Suprapubic skin (tissue), 4 donors: ENCODE results near the gene ATAD5.

ENCODE experiments used
- CTCF ChIP-seq, 2 donors: fragments of 200-600 bp in 1 of 2; fragments of 450-650 bp in 1 of 2; sonication (generic) in 1 of 2; IDR thresholded peaks; one replicate each; pipeline ENCODE4 v1.5.1; 2016 to 2019; ENCODE audit warnings: antibody characterized with exemption in 2 of 2, mild to moderate bottlenecking in 1 of 2, moderate library complexity in 1 of 2
- EP300 ChIP-seq: sonication (generic); formaldehyde crosslinking; IDR thresholded peaks from one replicate; pipeline ENCODE4 v1.6.1; 2017; ENCODE audit warnings: antibody characterized with exemption
- POLR2A ChIP-seq, 2 donors: fragments of 450-650 bp; IDR thresholded peaks; one replicate each; pipeline ENCODE4 v1.6.1; 2017; ENCODE audit warnings: antibody characterized with exemption in 2 of 2, mild to moderate bottlenecking in 2 of 2, moderate library complexity in 2 of 2
- POLR2AphosphoS5 ChIP-seq, 3 donors: sonication (generic); formaldehyde crosslinking; IDR thresholded peaks; one replicate each; pipeline ENCODE4 v1.6.1; 2017; ENCODE audit warnings: antibody characterized with exemption in 3 of 3

DNA sequence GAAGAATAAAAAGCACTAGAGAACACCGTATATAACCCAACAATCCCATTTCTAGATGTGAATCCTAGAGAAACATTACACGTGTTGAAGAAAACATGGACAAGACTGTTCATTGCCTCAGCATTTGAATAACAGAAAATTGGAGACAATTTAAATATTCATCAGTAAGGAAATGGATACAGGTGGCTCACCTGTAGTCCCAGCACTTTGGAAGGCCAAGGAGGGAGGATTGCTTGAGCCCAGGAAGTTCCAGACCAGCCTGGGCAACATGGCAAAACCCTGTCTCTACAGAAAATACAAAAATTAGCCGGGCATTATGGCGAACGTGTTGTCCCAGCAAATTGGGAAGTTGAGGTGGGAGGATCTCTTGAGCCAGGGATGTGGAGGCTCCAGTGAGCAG is 2.7 kb upstream of the ATAD5 start:
- no peak for TF ChIP-seq CTCF (IDR thresholded peaks at IDR 0.05)
- TF ChIP-seq EP300, result no peak
- no peak for TF ChIP-seq POLR2A (IDR thresholded peaks at IDR 0.05)
- TF ChIP-seq POLR2AphosphoS5 (IDR thresholded peaks at IDR 0.05), result no peak
